Stimulated activated naive B cell treated with anti-CD40 and anti-IgM and Interleukin-4, amounts not matched to agents 10 μg/mL and 1 μg/mL and 100 μg/mL, for 72 hours (primary cell): ENCODE results near the gene DIS3L.
"Not testable (repeated sequence)": the region's sequence is repeated elsewhere in the genome, so short reads cannot be mapped to it uniquely, and the experiment has no call there.

Experiments
- ATAC-seq, 2 donors: fragments of 150-1000 bp; cut with Tn5 transposase; replicated peaks; 2 replicates each; pipeline ENCODE4 v1.10.0; 2021; ENCODE audit warnings: moderate library complexity in 1 of 2
- DNase-seq: peaks from one replicate; pipeline ENCODE4 v3.0.0; 2021
- H3K27ac Mint-ChIP-seq: one replicate; pipeline ENCODE4 v1.8.0; 2022; ENCODE audit warnings: mild to moderate bottlenecking, mixed read lengths
- H3K27me3 Mint-ChIP-seq, 2 donors: one replicate each; pipeline ENCODE4 v1.8.0; 2022; ENCODE audit warnings: mixed read lengths in 2 of 2
- H3K36me3 Mint-ChIP-seq, 2 donors: one replicate each; pipeline ENCODE4 v1.8.0; 2022; ENCODE audit warnings: mixed read lengths in 2 of 2, mild to moderate bottlenecking in 1 of 2
- H3K4me1 Mint-ChIP-seq, 2 donors: one replicate each; pipeline ENCODE4 v1.8.0; 2022; ENCODE audit warnings: mixed read lengths in 2 of 2, mild to moderate bottlenecking in 1 of 2
- H3K4me3 Mint-ChIP-seq, 2 donors: one replicate each; pipeline ENCODE4 v1.8.0; 2022; ENCODE audit warnings: mild to moderate bottlenecking in 2 of 2, mixed read lengths in 2 of 2, moderate library complexity in 1 of 2
- H3K9me3 Mint-ChIP-seq, 2 donors: one replicate each; pipeline ENCODE4 v1.8.0; 2022; ENCODE audit warnings: mixed read lengths in 2 of 2, mild to moderate bottlenecking in 1 of 2

DIS3L gene

DNA sequence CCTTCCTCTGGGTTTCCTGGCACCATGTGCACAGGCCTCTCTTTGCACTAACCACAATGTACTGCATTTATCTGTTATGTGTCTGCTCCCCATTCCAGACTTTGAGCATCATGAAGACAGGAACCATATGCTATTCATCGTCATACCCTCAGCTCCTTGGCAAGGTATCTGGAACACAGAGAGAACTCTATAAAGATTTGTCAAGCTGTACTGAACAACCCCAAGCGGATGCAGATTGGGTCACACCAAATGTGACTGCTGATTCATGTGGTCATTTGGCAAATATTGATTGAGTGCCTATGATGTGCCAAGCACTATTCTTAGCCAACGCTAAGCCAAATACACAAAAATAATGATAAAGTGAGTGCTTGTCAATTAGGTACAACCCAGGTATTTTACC is 32.3 kb upstream of the DIS3L start:
- H3K27me3 Mint-ChIP-seq = peaks cover 27 to 46% of the 10 kb centered on the region in 2 donors
- H3K36me3 Mint-ChIP-seq = peaks cover 3 to 9% of the 10 kb centered on the region in 2 donors
- H3K27ac Mint-ChIP-seq = no peak overlapping the region
- ATAC-seq (no peak), DNase-seq (no peak)
- no peak overlapping the region for H3K4me3 Mint-ChIP-seq
- no peaks in the 10 kb centered on the region for H3K4me1 Mint-ChIP-seq
- peaks cover 9 to 10% of the 10 kb centered on the region in 2 donors for H3K9me3 Mint-ChIP-seq

DNA sequence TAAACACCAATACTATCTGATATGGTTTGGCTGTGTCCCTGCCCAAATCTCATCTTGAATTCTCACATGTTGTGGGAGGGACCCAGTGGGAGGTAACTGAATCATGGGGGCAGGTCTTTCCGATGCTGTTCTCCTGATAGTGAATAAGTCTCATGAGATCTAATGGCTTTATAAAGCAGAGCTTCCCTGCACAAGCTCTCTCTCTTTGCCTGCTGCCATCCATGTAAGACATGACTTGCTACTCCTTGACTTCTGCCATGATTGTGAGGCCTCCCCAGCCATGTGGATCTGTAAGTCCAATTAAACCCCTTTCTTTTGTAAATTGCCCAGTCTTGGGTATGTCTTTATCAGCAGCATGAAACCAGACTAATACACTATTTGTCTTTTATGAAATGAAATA is 30.5 kb upstream of the DIS3L start:
- not testable (repeated sequence) for H3K4me3 Mint-ChIP-seq, DNase-seq, H3K4me1 Mint-ChIP-seq, H3K9me3 Mint-ChIP-seq, H3K27ac Mint-ChIP-seq, ATAC-seq, H3K36me3 Mint-ChIP-seq
- H3K27me3 Mint-ChIP-seq = peaks cover 18 to 37% of the 10 kb centered on the region in 2 donors

DNA sequence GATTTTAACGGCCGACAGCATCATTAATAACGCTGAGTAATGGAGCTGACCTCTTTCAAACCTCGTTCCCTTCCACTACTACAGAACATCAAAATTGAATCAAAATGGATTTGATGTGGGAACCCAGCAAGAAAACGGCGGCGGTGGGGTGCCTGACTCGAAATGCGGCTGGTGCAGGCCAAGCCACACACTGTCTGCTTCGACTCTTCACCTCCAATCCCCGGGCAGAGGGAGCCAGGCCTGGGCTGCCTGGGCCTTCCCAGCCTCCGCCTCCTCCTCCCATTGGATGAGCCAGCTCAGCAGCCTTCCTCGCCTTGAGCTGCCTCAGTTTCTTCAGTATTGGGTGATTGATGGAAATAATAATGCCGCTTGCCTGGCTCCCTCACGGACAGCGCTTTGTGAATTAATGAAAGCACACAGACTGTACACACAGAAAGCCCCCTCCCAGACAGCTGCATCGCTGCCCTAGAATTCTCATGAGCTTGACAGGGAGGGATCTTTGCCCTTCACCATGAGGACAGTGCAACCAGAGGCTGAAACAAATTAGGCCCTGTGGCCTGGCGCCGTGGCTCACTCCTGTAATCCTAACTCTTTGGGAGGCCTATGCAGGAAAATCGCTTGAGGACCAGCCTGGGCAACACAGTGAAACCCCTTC is 28.4 kb upstream of the DIS3L start:
- Mint-ChIP-seq H3K4me3 (no peak overlapping the region), H3K9me3 (peaks cover 9 to 10% of the 10 kb centered on the region in 2 donors), H3K27ac (no peak overlapping the region), H3K27me3 (peaks cover 12 to 30% of the 10 kb centered on the region in 2 donors), H3K4me1 (no peaks in the 10 kb centered on the region), H3K36me3 (peaks cover 3 to 9% of the 10 kb centered on the region in 2 donors)
- DNase-seq (no peak), ATAC-seq (no peak)

DNA sequence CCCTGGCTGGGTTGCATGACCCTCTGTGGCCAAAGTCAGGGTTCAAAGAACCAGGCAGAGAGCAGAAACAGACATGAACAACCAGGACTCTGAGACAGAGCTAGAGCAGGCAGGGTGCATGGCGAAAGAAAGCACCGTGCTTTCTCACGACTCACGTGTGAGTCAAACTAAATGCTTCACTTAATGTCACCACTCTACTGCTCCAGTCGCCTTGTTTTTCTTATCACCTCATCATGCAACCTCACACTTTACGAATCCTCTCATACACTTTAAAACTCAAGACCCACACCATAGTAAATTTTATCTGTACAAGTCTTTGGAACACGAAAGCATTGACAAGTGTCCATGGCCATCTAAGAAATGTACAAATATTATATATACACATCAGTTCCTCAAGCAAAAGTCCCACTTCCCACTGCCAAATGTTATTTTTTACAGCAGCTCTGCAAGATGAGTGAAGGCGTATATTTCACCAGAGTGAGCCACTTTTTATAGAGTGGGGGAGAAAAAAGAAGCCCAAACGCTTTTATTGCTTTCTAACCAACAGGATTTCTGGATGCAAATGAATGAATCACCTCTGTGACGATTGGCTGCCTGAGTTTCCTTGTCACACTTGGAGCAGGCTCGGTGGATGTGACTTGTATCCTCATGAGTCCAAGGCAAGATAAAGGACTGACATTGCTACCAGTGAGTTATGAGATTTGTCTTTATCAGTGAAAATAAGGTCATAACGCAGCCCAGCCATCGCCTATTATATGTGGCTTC is 23.9 kb upstream of the DIS3L start:
- H3K27me3 Mint-ChIP-seq = peaks cover 0 to 8% of the 10 kb centered on the region in 2 donors
- no peak overlapping the region for H3K27ac Mint-ChIP-seq

DNA sequence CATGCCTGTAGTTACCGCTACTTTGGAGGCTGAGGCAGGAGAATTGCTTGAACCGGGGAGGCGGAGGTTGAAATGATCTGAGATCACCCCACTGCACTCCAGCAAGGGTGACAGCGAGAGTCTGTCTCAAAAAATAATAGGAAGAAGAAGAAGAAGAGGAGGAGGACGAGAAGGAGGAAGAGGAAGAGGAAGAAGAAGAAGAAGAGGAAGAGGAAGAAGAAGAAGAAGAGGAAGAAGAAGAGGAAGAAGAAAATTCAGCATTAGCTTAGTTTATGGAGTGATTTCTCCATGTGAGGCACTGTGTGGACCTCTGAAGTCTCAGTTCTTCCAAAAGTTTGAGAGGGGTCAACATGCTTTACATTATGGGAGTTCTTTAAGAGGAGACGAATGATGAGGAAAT is 22.4 kb upstream of the DIS3L start:
- H3K27ac Mint-ChIP-seq = no peak overlapping the region
- H3K36me3 Mint-ChIP-seq = no peaks in the 10 kb centered on the region

More for the DNA sequence above, 23.9 kb upstream of the DIS3L start:
- H3K36me3 Mint-ChIP-seq = no peaks in the 10 kb centered on the region
- no peak for ATAC-seq
- H3K4me3 Mint-ChIP-seq = no peak overlapping the region
- no peak for DNase-seq
- H3K4me1 Mint-ChIP-seq = peaks cover 6 to 13% of the 10 kb centered on the region in 2 donors
- H3K9me3 Mint-ChIP-seq = peaks cover 0 to 2% of the 10 kb centered on the region in 2 donors

DNA sequence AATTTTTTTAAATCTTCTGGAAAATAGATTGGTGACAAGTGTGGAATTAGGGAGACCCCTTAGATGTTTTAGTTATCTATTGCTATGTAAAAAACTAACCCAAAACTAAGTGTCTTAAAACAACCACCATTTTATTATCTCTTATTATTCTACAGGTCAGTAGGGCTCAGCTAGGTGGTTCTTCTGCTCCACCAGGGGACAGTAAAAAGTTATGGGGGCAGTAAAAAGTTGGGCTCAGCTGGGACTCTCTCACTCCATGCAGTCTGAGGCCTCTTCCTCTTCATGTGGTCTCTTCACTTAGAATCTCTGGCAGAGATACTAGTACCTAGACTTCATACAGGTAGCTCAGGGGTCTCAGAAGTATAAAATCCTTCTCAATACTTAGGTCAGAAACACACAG is 18.0 kb upstream of the DIS3L start:
- ATAC-seq (no peak), DNase-seq (no peak)
- Mint-ChIP-seq H3K4me3 (no peak overlapping the region), H3K27ac (no peak overlapping the region), H3K36me3 (no peaks in the 10 kb centered on the region), H3K9me3 (peaks cover 0 to 2% of the 10 kb centered on the region in 2 donors), H3K27me3 (no peaks in the 10 kb centered on the region), H3K4me1 (peaks cover 6 to 13% of the 10 kb centered on the region in 2 donors)

More for the DNA sequence above, 22.4 kb upstream of the DIS3L start:
- Mint-ChIP-seq H3K27me3 (no peaks in the 10 kb centered on the region), H3K4me1 (peaks cover 6 to 13% of the 10 kb centered on the region in 2 donors), H3K9me3 (peaks cover 0 to 2% of the 10 kb centered on the region in 2 donors), H3K4me3 (no peak overlapping the region)
- ATAC-seq = no peak
- DNase-seq = no peak

DNA sequence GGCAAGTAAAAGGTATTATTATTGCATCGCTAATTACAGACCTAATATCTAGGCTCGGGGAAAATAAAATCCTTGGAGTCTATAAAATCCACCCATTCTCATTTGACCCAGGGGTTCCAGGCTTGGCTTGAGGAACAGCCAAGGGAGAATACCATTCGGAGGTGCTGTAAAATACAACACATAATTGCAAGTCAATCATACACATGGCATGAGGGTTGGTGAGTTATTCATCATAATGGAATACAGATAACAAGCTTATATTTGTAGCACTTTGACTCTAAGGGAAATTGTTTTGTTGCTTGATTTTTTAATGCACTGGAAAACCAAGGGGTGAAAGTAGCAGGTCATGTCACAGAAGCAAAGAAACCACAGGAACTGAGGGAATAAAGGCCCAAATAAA is 16.8 kb upstream of the DIS3L start:
- H3K27ac Mint-ChIP-seq = no peak overlapping the region
- DNase-seq (no peak), ATAC-seq (no peak)
- peaks cover 4 to 7% of the 10 kb centered on the region in 2 donors for H3K4me1 Mint-ChIP-seq
- H3K4me3 Mint-ChIP-seq = no peak overlapping the region
- H3K9me3 Mint-ChIP-seq = peaks cover 0 to 2% of the 10 kb centered on the region in 2 donors
- no peaks in the 10 kb centered on the region for H3K36me3 Mint-ChIP-seq
- no peaks in the 10 kb centered on the region for H3K27me3 Mint-ChIP-seq

DNA sequence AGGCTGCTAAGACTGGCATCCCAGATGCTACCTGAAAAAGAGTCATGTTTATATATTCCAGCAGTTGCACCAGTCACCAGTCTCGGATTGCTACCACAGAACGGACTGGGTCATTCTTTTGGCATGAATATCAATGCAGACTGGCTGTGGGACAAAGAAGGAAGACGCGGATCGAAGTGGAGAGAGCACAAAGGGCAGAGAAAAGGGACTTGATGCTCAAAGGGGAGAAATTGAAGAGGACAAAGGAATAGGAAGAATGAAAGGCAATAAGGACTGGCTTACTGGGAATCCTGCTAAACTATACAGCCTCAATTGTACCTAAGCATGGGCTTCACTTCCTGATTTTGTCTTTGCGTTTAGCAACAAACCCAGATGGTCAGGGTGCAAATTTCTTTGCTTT is 15.3 kb upstream of the DIS3L start:
- DNase-seq (no peak), ATAC-seq (no peak)
- no peak overlapping the region for H3K4me3 Mint-ChIP-seq
- peaks cover 0 to 2% of the 10 kb centered on the region in 2 donors for H3K9me3 Mint-ChIP-seq
- no peak overlapping the region for H3K27ac Mint-ChIP-seq
- H3K27me3 Mint-ChIP-seq = no peaks in the 10 kb centered on the region
- H3K36me3 Mint-ChIP-seq = no peaks in the 10 kb centered on the region
- H3K4me1 Mint-ChIP-seq = peaks cover 4 to 6% of the 10 kb centered on the region in 2 donors

DNA sequence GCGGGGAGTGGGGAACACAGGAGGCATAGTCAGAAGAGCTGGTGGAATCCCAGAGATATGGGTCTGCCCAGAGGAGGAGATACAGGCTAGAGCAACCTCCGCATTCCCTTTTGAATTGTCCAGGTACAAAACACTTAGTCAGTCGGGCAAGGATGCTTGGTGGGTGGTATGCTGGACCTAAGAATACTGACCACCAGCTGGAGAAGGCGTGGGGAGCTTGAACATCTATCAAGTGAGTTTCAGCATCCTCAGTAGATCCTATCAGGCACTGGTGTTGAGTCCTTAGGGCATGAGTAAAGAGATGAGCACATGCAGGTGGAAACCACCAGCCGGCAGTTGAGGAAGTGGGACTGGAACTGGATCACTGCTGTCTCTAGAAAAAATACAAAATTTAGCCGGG is 14.7 kb upstream of the DIS3L start:
- Mint-ChIP-seq H3K27me3 (no peaks in the 10 kb centered on the region), H3K4me3 (no peak overlapping the region), H3K4me1 (no peaks in the 10 kb centered on the region), H3K36me3 (no peaks in the 10 kb centered on the region), H3K9me3 (peaks cover 0 to 2% of the 10 kb centered on the region in 2 donors), H3K27ac (no peak overlapping the region)
- ATAC-seq = no peak
- DNase-seq = no peak

DNA sequence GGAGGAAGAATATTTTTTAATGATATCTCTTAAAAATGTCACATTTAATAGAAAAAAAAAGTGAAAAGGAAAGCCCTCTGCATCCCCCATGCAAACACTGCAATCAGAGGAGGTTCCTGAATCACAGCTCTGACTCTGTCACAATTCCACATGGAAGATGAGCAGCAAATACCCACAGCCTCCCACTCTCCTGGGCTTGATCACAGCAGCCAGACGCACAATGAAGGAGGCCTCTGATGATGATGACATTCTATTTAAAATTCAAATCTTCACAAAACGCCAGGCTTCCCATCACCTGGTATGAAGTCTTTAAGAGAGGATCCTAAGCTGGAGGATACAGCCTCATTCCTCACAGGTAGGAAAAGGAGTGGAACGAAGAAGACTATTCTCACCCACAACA is 9.1 kb upstream of the DIS3L start:
- H3K27ac Mint-ChIP-seq = no peak overlapping the region
- ATAC-seq (no peak), DNase-seq (no peak)
- H3K4me3 Mint-ChIP-seq = no peak overlapping the region
- H3K9me3 Mint-ChIP-seq = no peaks in the 10 kb centered on the region
- no peaks in the 10 kb centered on the region for H3K27me3 Mint-ChIP-seq
- H3K4me1 Mint-ChIP-seq = no peaks in the 10 kb centered on the region
- no peaks in the 10 kb centered on the region for H3K36me3 Mint-ChIP-seq

DNA sequence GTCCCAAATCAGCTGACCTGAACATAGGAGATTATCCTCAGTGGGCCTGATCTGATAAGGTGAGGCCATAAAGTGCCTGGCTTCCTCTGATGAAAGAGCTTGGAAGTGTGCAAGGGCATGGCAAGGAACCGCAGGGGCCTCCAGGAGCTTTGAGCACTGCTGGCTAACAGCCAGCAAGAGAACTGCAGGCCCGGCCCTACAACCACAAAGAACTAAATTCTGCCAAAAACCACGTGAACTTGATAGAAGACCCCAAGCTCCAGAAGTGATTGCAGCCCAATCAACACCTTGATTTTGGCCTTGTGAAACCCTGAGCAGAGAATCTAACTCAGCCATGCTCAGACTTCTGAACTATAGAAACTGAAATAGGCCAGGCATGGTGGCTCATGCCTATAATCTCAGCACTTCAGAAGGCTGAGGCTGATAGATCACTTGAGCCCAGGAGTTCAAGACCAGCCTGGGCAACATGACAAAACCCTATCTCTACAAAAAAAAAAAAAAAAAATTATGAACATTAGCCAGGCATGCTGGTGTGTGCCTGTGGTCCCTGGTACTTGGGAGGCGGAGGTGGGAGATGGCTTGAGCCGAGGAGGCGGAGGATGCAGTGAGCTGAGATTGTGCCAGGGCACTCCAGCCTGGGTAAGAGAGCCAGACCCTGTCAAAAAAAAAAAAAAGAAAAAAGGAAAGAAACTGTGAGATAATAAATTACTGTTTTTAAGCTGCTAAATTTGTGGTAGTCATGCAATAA is 7.7 kb upstream of the DIS3L start:
- no peak for DNase-seq
- Mint-ChIP-seq H3K9me3 (no peaks in the 10 kb centered on the region), H3K4me3 (no peak overlapping the region), H3K27me3 (no peaks in the 10 kb centered on the region), H3K36me3 (no peaks in the 10 kb centered on the region), H3K27ac (no peak overlapping the region), H3K4me1 (peaks cover 6 to 7% of the 10 kb centered on the region in 2 donors)
- no peak for ATAC-seq

DNA sequence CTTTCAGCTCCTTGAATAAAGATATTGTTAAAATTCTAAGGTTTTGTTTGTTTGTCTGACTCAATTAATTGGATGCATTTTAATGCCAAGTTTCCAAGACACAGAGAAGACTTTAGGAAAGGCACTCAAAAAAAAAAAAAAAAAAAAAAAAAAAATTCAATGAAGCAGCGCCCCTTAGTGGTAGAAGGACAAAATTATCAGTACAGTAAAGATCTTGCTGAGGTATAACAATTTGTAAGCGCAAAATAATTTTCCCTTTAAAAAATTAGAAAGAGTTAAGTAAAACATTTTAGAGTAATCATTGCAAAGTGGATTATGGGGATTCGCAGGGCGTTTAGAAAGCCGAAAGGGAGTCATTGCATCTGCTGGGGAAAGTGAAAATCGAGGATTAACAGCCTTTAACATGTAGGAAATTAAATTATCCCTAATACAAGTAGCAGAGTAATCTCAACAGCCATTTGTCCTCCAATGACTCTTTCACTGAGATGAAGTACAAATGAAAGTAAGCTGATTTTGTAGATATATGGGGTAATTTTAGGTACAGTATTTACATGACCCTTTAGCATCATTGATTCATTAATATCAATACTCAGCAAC is 5.8 kb upstream of the DIS3L start:
- Mint-ChIP-seq H3K27me3 (no peaks in the 10 kb centered on the region), H3K27ac (no peak overlapping the region), H3K4me1 (peaks cover 15 to 19% of the 10 kb centered on the region in 2 donors), H3K4me3 (no peak overlapping the region), H3K9me3 (no peaks in the 10 kb centered on the region), H3K36me3 (no peaks in the 10 kb centered on the region)
- ATAC-seq (no peak), DNase-seq (no peak)

DNA sequence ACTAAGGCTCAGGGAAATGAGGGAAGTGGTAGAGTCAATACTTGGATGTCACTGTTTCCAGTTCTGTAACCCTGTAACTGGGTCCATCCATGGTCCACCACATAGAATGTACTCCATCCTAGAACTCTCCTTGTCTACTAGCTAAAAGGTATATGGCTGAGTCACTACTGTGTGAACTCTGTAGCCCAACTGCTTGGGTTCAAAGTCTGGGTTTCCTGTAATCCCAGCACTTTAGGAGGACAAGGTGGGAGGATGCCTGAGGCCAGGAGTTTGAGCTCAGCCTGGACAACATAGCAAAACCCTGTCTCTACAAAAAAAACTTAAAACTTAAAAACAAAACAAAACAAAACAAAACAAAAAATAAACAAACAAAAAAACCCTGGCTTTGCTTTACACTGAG is 5.3 kb upstream of the DIS3L start:
- Mint-ChIP-seq H3K4me3 (no peak overlapping the region), H3K36me3 (no peaks in the 10 kb centered on the region), H3K4me1 (peaks cover 15 to 20% of the 10 kb centered on the region in 2 donors), H3K9me3 (no peaks in the 10 kb centered on the region), H3K27ac (no peak overlapping the region), H3K27me3 (no peaks in the 10 kb centered on the region)
- DNase-seq (no peak), ATAC-seq (no peak)

DNA sequence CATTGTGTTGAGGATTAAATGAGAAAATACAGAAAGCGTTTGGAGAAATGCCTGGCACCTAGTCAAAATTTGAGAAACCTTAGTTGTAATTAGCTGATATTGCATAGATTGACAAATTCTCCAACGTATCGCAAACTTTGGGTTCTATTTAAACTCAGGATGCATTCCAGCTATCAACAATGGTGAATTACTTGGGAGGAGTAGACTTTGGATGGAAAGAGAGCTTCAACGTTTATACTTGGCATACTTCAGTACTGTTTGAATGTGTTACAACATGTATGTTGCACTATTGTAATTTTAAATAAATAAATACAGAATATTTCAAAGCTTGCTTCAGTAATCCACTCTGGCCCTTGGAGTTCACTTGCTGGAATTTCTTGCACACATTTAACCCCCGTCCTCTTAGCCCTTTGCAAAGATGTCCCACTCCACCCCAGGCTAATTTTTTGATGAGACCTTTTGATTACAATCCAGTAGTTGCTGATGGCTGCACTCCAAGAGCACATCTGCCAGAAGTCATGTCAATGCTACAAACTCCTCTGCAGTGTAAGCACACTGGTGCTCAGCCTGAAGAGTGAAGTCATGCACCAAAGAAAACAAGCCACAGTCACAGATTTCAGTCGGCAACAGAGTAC is 4.7 kb upstream of the DIS3L start:
- DNase-seq (no peak), ATAC-seq (no peak)
- Mint-ChIP-seq H3K27me3 (no peaks in the 10 kb centered on the region), H3K4me1 (peaks cover 15 to 20% of the 10 kb centered on the region in 2 donors), H3K36me3 (no peaks in the 10 kb centered on the region), H3K27ac (no peak overlapping the region), H3K9me3 (no peaks in the 10 kb centered on the region), H3K4me3 (no peak overlapping the region)
